HG03060 (cell line): ENCODE results near the gene ETV1.

Experiments used
- ATAC-seq: cut with Tn5 transposase; IDR thresholded peaks from one replicate; pipeline ENCODE4 v1.9.1; 2021; ENCODE audit warnings: low read depth, moderate number of reproducible peaks; ENCODE audit not compliant: unreplicated experiment

Gene ETV1

DNA sequence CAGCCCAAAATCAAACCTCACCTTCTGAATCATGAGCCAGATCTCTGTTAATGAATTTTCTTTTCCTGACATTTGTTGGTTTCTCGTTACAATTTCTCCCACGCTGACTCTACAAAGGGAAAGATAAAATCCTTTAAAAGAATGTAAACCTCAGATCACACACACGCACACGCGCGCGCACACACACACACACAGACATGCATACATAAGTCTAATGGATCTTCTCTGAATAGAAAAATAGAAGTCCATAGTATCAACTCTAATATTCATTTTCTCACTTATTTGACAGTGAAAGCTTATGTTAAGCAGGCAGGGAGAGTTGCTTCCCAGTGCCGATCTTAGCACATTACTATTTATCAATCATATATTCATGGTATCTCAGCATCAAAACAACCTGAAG, 1.4 kb downstream of the ETV1 start:
- ATAC-seq, result no peak

DNA sequence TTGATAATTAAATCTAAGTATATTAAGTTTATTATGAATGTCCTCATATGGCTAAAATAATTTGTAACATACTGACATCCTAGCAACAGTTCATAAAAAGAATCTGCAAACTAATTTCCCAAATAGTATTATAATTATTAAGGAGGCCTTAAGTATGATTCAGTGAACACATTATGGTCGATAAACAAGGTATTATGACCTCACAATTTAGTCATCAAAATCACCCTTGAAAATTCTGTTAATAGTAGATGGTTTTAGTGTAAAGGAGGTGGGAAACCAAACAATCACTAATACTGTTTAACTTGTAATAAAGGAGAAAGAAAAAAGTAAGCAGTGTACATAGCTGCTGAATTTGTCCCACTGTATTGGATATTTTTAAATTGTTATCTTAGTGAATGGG, 2.1 kb downstream of the ETV1 start:
- no peak for ATAC-seq

DNA sequence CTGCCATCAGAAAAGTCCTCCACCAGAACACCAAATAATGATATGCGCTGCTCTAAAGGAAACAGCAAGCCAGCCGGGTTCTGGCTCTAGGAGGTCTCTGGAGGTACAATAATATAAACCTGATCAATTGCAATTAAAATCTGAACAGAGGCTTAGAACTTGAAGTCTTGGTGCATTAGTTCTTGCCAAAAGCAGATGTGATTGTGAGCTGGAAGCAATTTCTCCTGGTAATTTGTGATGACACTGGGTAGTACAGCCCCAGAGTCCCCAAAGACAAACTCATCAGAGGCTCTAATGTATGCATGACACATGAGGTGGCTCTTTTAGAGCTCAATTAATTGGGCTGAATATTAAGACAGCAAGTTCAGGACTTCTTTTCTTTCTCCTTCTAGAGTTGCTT, 3.3 kb downstream of the ETV1 start:
- no peak for ATAC-seq

DNA sequence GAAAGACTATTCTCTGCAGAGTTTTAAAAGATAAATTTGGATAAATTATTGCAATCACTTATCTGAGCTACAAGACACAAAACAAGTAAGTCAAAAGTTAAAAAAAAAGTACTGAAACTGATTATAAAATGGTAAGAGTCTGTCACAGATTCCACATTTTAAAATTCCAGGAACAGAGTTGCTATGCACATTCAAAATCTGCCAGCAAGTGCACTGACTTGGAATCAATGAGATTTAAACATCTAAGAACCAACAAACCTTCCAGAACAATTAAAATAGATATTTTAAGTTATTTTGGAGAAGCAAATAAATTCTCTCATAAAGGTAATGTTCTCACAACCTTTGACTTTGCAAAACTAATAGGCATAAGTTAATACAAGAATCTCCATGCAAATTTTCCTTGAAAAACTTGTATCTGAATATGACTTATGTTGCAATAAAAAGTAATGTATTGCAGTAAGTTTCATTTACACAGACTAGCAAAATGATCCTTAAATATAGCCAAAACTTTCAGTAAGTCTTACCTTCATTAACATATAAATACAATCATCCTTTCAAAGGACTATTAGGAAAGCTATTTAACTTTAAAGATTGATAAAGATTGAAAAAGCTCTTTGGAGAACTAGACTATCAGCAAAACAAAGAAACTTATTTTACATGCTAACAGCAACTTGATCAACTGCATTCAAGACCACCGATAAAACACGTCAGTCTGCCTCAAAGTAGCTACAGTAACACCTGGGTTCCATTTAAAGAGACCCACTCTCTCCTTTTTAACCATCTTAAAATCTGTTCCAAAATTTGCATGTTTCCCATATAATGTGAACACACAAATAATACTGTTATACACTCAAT, 4.4 kb downstream of the ETV1 start:
- ATAC-seq, result no peak

DNA sequence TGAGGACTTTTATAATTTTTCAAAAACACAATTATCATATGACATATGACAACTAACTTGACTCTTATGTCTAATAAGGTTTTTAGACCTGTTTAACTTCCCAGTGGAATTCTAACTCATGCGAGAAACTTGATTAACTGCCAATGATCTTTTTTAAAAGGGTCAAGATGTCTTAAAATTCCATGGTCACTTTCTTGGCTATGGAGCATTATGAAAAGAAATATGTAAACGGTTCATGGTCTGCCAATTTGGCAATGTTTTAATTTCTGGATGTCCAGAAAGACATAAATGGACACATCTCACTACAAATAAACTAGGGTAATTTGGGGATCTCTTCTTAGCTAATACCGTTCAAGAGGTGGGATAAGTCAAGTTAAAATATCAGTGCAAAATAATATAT, 5.4 kb downstream of the ETV1 start:
- ATAC-seq, result no peak

DNA sequence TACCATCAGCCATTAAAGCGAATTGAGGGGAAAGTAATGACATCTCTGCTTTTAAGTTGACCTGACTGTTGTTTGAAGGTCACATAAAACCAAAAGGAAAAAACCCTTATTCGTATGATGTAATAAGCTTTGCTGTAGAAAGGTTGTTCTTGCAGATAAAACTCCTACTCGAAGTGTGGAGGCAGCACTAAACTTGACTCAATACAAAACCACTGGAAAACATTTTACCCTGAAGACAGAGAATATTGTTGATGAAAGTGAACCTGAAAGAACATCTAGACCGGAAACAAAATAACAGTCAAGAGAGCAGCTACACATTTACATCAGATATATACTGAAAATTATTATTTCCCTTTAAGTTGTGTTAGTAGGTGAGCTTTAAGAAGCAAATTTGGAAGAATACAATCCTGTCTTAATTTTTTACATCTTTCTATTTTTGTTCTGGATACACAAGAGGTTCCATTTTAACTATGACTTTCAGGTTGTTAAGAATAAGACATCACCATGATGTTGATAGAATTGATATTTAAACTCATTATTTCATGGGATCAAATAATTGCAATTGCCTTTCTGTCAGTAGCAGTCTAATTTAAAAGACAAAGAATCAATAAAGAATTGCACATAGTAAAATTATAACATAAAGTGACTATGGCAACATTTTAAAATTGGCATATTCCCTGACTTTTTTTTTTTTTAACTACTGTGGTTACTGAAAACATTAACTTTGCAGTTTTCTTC, 6.4 kb downstream of the ETV1 start:
- ATAC-seq, result no peak

DNA sequence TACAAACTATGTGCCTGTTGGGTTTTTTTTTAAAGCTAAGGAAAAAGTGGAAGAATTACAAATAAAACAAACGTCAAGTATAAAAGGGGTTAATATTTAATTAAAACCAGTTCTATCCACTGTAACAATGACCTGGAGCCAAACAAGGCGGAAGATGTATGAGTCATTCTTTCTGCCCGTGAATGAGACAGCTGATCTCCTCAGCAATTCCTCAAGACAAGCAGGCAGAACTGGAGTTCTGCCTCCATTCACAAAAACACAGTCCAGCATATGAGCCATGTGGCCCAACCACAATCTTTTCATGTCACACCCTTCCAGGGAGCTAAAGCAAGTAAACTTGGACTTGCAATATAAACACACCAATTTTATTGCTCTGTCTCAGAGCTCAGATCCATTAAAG, 8.4 kb downstream of the ETV1 start:
- no peak for ATAC-seq

DNA sequence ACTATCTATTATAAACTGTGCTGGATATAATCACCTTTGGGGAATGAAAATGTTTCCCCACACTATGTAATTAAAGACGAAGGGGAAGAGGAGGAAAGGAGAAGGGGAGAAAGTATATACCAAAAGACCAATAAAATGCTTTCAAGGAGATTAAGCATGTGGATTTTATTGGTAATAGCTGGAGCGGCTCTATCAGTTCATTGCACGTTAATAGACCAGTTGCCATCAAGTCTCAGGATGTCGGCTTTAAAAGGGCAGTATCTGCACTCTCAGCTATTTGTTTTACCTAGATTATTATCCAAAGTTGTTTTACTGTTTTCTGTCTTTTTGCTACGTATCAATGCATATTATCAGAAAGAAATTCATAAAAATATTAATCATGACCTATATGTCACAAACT, 9.0 kb downstream of the ETV1 start:
- no peak for ATAC-seq

DNA sequence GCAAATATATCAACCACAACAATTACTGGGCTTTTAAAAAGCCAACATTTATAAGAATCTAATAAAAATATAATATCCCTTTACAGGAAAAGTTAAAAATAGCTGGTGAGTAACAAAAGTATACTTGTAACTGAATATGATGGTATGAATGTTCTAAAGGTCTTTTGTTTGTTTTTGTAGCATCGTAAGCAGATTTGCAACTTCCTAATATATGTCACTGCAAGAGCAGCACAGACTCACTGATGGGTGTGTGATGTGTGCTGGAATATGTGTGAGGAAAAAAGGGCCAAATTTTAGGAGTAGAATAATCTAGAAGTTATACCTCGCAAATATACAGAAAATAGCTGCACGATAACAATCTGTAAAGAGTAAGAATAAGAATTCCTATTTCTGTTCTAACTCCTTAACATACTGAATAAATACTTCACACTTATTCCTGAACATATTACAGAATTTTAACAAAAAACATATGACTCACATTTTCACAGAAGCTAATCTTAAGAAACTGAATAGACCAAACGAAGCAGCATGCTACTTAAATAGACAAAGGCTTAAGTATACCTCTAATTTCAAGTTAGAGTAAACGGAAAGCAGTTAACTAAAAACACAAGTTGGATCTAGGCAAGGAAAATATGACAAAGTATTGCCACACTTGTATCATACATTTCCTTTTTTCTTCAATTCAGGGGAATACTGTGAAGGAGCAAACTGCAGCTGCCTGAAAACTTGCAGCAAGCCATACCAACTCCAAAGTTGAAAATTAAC, 9.6 kb downstream of the ETV1 start:
- no peak for ATAC-seq

GRCh38 chr7:13976594-13976993, 12.9 kb downstream of the ETV1 start:
- ATAC-seq, result no peak

DNA sequence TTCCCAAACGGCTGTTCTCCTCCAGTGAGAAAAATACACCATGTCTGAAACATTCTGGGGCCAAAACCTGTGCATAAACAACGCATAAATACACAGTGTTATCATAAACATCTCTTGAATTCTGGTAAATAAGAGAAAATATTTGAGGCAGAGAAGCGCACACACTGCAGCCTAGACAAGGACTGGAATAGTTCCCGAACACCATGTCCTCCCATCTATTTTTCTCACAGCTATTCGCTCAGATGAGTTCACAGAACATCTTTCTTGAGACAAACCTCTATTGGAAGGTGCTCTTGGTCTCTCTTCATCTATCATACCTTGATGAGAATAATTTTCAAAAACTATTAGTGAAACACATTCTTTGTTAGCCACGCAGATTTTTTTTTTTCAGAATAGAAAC, 24.4 kb downstream of the ETV1 start:
- no peak for ATAC-seq

DNA sequence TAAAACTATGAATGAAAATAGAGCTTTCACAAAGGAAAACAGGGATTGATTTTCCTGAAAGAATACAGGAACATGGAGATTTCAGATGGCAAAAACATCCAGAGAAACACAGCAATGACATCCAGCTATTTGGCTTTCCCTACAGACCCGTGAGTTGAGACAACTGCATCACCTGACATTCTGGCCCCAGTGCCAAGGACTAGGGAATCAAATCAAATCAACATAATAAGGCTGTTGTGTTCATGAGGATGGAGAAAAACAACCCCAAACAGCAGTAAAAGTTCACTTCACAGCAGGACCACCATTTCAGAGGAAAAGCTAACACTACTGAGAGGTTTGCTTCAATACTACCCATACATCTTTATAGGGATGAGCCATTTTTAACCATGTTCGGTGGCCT, 25.5 kb downstream of the ETV1 start:
- ATAC-seq, result no peak

GRCh38 chr7:13955494-13955893, 34.0 kb downstream of the ETV1 start:
- ATAC-seq, result no peak

DNA sequence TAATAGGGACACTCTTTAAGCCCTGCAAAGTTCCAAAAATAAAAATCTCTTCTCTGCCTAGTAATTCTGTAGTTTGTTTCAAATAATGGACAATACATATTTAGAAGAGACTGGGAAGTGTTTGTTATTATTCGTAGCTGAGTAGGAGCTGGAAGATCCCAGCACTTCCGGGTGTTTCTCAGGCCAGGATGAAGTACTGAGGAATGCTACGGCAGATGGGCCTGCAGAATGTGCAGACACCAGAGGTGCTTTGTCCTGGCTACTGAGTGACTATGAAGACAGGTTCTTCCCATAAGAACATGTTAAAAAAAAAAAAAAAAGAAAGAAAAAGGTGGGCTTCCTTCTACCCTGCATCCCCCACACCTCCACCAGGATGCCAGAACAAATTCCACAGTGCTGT, 36.1 kb downstream of the ETV1 start:
- ATAC-seq, result no peak

GRCh38 chr7:13952921-13953320, 36.5 kb downstream of the ETV1 start:
- no peak for ATAC-seq

DNA sequence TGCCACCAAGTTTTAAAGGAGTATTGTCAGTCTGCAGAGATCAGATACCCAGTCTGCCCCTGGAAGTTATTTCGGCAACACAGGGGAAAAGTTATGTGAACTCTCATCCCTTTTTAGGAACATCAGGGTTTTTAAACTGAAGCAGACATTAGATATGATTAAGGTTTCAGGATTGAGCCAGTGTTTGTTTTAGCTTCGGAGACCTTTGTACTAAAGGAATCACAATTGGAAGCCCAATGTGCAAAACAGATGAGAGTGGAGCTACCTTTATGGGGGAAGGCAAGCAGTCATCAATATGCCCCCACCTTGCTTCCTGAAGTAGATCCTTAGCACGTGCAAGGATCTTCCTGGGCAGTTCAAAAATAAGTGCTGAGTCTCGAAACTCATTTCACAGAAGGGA, 39.5 kb downstream of the ETV1 start:
- no peak for ATAC-seq

DNA sequence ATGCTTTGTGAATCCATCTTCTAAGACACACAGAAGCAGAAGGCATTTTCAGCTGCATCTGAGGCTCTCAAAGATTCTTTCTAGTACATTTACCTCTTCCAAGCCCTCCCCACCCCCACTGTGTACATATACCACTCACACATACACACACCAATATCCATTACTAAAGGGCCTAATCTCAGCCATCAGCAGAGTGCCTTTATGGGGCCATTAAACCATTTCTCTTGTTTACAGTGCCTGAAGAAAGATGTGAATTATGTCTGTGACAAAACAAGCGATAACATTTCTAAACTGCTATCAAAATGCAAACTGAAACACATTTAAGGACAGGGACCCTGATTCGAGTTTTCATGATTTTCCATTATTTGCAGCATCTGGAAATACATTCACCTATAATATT, 40.0 kb downstream of the ETV1 start:
- no peak for ATAC-seq

DNA sequence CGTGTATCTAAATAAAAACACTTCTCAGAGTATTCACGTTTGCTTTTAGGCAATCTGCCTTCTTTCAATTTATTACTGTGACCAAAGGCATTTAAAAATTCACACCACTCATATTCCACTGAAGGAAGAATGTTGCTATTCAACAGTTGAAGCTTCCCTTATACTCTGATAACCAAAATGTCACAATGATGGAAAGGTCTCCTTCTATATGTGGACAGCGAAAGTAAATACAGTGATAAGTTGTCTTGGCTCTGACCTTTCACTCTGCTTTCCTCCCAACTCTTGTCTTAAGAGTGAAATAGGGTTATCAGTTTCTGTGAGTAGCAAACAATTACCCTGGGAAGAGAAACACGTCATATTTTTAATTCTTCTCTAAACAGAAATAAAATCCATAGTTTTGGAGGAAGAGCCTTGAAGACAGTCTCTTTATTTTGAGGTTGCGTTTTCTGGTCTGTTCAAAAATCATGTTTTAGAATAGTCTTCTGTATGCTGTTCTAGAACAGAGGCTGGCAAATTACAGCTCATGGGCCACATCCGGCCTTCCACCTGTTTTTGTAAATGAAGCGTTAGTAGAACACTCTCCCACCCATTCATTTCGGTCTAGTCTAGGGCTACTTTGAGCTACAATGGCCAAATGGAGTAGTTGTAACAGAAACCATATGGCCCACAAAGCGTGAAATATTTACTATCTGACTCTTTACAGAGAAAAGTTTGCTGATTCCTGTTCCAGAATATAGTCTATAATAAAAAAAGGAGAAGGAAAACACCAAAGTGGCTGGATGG, 41.3 kb downstream of the ETV1 start:
- ATAC-seq, result no peak

GRCh38 chr7:13947535-13947934, 41.9 kb downstream of the ETV1 start:
- ATAC-seq, result no peak

- ATAC-seq, result no peak
Measured at GRCh38 chr7:13946181-13946580, 43.3 kb downstream of the ETV1 start.

DNA sequence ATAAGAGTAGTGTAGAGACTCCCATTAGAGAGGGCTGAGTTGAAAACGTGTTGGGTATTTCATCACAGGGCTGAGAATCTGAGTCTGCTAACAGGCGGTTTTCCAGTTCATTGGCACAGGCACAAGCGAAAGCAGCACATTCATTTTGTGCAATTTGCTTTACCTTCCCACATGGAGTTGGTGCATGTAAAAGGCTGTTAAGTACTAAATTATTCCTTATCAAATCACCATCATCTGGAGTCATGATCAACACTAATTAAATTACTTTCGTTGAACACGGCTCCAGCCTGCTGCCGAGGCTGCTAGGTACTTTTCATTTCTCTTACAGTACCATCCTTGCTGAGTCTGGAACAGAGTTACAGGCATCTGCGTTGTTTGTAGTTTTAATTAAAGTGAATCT, 43.8 kb downstream of the ETV1 start:
- ATAC-seq, result no peak
